Caco-2 (cell line): ENCODE data around the gene AGPS. TPM values are rescaled to one million over a fixed set of nuclear protein-coding genes. Genes with fewer than 3 reads are reported as not detected.

Experiments used
- BruUV-seq: library from RNA; stranded (reverse); fragments of 400-500 nt; replicated peaks from 2 replicates; lab custom pipeline; 2021; lab: Mats Ljungman, UMichigan
- CTCF ChIA-PET: fragments of 300-600 bp; sonication (Branson Sonifier 250); formaldehyde crosslinking; loops from one replicate; lab custom pipeline; 2022; ENCODE audit warnings: antibody characterized with exemption; lab: Charles Lee
- POLR2A ChIA-PET: fragments of 300-600 bp; sonication (Branson Sonifier 250); formaldehyde crosslinking; loops from one replicate; lab custom pipeline; 2022; ENCODE audit warnings: antibody characterized with exemption; lab: Charles Lee
- DNase-seq, 2 experiments: peaks; one replicate each; pipeline versions ENCODE4 v3.0.0 to v3.0.0-alpha.2; 2020 to 2022
- H3K27me3 ChIP-seq: replicated peaks from 2 replicates; pipeline ENCODE4 v1.6.0; 2011; ENCODE audit warnings: low read length; ENCODE audit not compliant: control insufficient read depth, insufficient read depth
- H3K36me3 ChIP-seq: 2 replicates; pipeline ENCODE4 v1.5.1; 2011; ENCODE audit warnings: low read length; ENCODE audit not compliant: control insufficient read depth, insufficient read depth
- H3K4me1 ChIP-seq: fragments of 250-450 bp; sonication (Bioruptor Pico); 2 replicates; pipeline ENCODE4 v1.5.1; 2020; ENCODE audit warnings: mild to moderate bottlenecking
- H3K4me3 ChIP-seq: 2 replicates; pipeline ENCODE4 v1.5.1; 2011; ENCODE audit warnings: low read depth, mild to moderate bottlenecking, control low read depth, low read length
- H3K9me3 ChIP-seq: fragments of 250-450 bp; sonication (Bioruptor Pico); 2 replicates; pipeline ENCODE4 v1.5.1; 2020; ENCODE audit warnings: mild to moderate bottlenecking, moderate library complexity
- H3K27ac Mint-ChIP-seq: one replicate; pipeline ENCODE4 v1.8.0; 2022; ENCODE audit warnings: mixed read lengths; ENCODE audit not compliant: unreplicated experiment
- H3K27me3 Mint-ChIP-seq: one replicate; pipeline ENCODE4 v1.8.0; 2022; ENCODE audit warnings: mixed read lengths; ENCODE audit not compliant: insufficient read depth, unreplicated experiment
- H3K36me3 Mint-ChIP-seq: one replicate; pipeline ENCODE4 v1.8.0; 2022; ENCODE audit warnings: mild to moderate bottlenecking, mixed read lengths; ENCODE audit not compliant: insufficient read depth, unreplicated experiment
- H3K4me1 Mint-ChIP-seq: one replicate; pipeline ENCODE4 v1.8.0; 2022; ENCODE audit warnings: low read depth, mixed read lengths; ENCODE audit not compliant: unreplicated experiment
- H3K4me3 Mint-ChIP-seq: one replicate; pipeline ENCODE4 v1.8.0; 2022; ENCODE audit warnings: mild to moderate bottlenecking, moderate library complexity, mixed read lengths; ENCODE audit not compliant: unreplicated experiment
- H3K9me3 Mint-ChIP-seq: one replicate; pipeline ENCODE4 v1.8.0; 2022; ENCODE audit warnings: mixed read lengths; ENCODE audit not compliant: unreplicated experiment
- intact Hi-C: fragments of 100-400 bp; cut with micrococcal nuclease; formaldehyde crosslinking; loops from one replicate; pipeline ENCODE4 v1.10.0; 2022; ENCODE audit not compliant: unreplicated experiment
- total RNA-seq: library from RNA; stranded (reverse); gene quantifications from 2 replicates; pipeline ENCODE4 v1.2.3, GENCODE V29; 2022
- TF ChIP-seq, protein P1 (sequence below), 2 experiments: fragments of 200-600 bp in 1 of 2; IDR thresholded peaks; 1 replicate in 1 of 2; 2 replicates in 1 of 2; pipeline versions ENCODE4 v1.5.1 to v1.8.0; 2011 to 2022; ENCODE audit warnings: antibody characterized with exemption in 1 of 2, control low read depth in 1 of 2, inconsistent platforms in 1 of 2, low read depth in 1 of 2, low read length in 1 of 2, mild to moderate bottlenecking in 1 of 2, moderate library complexity in 1 of 2; ENCODE audit not compliant: insufficient read depth in 1 of 2, severe bottlenecking in 1 of 2, unreplicated experiment in 1 of 2

AGPS gene
- total RNA-seq, 1 experiment from 2014 or later = 105 TPM

DNA sequence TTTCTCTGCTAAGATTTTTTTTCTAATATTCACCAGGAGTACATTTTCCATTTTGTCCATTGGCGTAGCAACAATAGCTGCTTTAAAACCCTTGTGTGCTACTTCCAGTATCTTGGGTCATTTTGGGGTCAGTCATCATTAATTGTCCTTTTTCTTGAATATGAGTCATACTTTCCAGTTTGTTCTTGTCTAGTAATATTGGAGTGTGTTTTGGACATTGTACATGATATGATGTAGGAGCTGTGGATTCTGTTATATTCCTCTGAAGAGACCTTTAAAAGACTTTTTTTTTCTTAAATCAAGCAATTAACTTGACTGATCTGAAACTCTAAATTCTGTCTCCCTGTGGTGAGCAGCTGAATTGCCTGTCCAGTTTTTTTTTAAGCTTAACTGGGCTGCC is 40.8 kb downstream of the AGPS start:
- peaks cover 44% of the 10 kb centered on the region for H3K9me3 Mint-ChIP-seq
- H3K27me3 ChIP-seq = no peaks in the 10 kb centered on the region
- CTCF ChIA-PET = no interaction called here
- peaks cover 7% of the 10 kb centered on the region for H3K4me1 Mint-ChIP-seq
- no peak overlapping the region for H3K27ac Mint-ChIP-seq
- intact Hi-C loops = no loop called here
- no peak overlapping the region for H3K4me3 Mint-ChIP-seq
- H3K27me3 Mint-ChIP-seq = no peaks in the 10 kb centered on the region
- DNase-seq = no peak
- peaks cover 30% of the 10 kb centered on the region for H3K36me3 Mint-ChIP-seq
- peaks cover 4% of the 10 kb centered on the region for H3K36me3 ChIP-seq
- no TSS peak for BruUV-seq
- H3K4me3 ChIP-seq = no peak overlapping the region
- peaks cover 27% of the 10 kb centered on the region for H3K9me3 ChIP-seq
- TF ChIP-seq, protein P1, sequence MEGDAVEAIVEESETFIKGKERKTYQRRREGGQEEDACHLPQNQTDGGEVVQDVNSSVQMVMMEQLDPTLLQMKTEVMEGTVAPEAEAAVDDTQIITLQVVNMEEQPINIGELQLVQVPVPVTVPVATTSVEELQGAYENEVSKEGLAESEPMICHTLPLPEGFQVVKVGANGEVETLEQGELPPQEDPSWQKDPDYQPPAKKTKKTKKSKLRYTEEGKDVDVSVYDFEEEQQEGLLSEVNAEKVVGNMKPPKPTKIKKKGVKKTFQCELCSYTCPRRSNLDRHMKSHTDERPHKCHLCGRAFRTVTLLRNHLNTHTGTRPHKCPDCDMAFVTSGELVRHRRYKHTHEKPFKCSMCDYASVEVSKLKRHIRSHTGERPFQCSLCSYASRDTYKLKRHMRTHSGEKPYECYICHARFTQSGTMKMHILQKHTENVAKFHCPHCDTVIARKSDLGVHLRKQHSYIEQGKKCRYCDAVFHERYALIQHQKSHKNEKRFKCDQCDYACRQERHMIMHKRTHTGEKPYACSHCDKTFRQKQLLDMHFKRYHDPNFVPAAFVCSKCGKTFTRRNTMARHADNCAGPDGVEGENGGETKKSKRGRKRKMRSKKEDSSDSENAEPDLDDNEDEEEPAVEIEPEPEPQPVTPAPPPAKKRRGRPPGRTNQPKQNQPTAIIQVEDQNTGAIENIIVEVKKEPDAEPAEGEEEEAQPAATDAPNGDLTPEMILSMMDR (IDR thresholded peaks at IDR 0.05; ENCODE audit: insufficient read depth in 1 of 2, low read depth in 1 of 2, low read length in 1 of 2, severe bottlenecking in 1 of 2, unreplicated experiment in 1 of 2) = no peak
- POLR2A ChIA-PET = no interaction called here
- peaks cover 9% of the 10 kb centered on the region; the same call in 1 of the 2 replicates for H3K4me1 ChIP-seq

DNA sequence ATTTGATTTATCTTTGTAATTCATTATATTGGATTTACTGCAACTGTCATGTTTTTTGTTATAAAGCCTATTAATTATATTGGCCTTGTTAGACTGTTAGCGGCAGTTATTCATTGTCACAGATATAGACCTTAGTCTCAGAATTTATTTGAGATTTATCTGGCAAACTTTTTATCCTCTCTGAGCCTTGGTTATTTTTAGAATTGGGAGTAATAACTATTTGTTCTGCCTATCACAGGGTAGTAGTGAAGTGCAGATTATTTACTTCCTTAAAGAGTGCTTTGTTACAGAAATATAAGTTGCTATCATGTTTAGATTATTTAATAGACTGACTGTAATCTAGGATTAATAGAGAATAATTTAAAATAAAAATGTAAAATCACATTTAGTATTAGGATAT is 41.9 kb downstream of the AGPS start:
- Histone ChIP-seq H3K27me3 (no peaks in the 10 kb centered on the region), H3K4me3 (no peak overlapping the region), H3K4me1 (peaks cover 9% of the 10 kb centered on the region; the same call in 1 of the 2 replicates), H3K9me3 (peaks cover 27% of the 10 kb centered on the region), H3K36me3 (peaks cover 2% of the 10 kb centered on the region)
- Mint-ChIP-seq H3K27me3 (no peaks in the 10 kb centered on the region), H3K4me1 (no peaks in the 10 kb centered on the region), H3K4me3 (no peak overlapping the region), H3K27ac (no peak overlapping the region), H3K9me3 (peaks cover 34% of the 10 kb centered on the region), H3K36me3 (peaks cover 28% of the 10 kb centered on the region)
- CTCF ChIA-PET = no interaction called here
- intact Hi-C loops = no loop called here
- DNase-seq = no peak
- BruUV-seq = no TSS peak
- POLR2A ChIA-PET = no interaction called here
- TF ChIP-seq, protein P1 (IDR thresholded peaks at IDR 0.05; ENCODE audit: insufficient read depth in 1 of 2, low read depth in 1 of 2, low read length in 1 of 2, severe bottlenecking in 1 of 2, unreplicated experiment in 1 of 2) = no peak

DNA sequence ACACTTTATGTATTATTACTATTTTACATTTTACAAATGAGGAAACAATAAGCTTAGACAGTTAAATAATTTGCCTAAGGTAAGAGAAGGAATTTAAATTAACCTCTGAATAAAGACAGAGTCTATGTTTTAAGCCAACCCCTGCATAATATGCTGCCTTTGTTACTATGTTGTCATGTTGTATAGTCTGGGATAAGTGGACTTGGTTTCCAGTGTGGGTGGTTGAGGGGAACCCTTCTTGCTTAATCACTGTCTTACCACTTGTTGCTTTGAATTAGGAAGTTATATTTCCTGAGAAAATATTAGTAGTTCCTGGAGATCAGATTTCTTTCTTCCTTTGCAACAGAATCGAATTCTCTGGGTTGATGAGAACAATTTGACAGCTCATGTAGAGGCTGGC is 52.6 kb downstream of the AGPS start:
- H3K27me3 Mint-ChIP-seq = no peaks in the 10 kb centered on the region
- H3K36me3 Mint-ChIP-seq = peaks cover 63% of the 10 kb centered on the region
- H3K9me3 ChIP-seq = no peaks in the 10 kb centered on the region
- H3K9me3 Mint-ChIP-seq = no peaks in the 10 kb centered on the region
- BruUV-seq = no TSS peak
- H3K36me3 ChIP-seq = peaks cover 1% of the 10 kb centered on the region; the same call in 1 of the 2 replicates
- H3K4me3 ChIP-seq = no peak overlapping the region
- intact Hi-C loops = no loop called here
- ChIA-PET POLR2A (no interaction called here), CTCF (no interaction called here)
- H3K27me3 ChIP-seq = no peaks in the 10 kb centered on the region
- DNase-seq = no peak
- no peak overlapping the region for H3K27ac Mint-ChIP-seq
- TF ChIP-seq, protein P1 (IDR thresholded peaks at IDR 0.05; ENCODE audit: insufficient read depth in 1 of 2, low read depth in 1 of 2, low read length in 1 of 2, severe bottlenecking in 1 of 2, unreplicated experiment in 1 of 2) = no peak
- no peak overlapping the region for H3K4me3 Mint-ChIP-seq
- no peaks in the 10 kb centered on the region for H3K4me1 Mint-ChIP-seq
- no peaks in the 10 kb centered on the region for H3K4me1 ChIP-seq
